IMR-90 (cell line): ENCODE results near the gene MAML3. TPM values are rescaled to one million over a fixed set of nuclear protein-coding genes. Genes with fewer than 3 reads are reported as not detected.

ENCODE experiments used
- ATAC-seq: fragments of 200-7000 bp; cut with Tn5 transposase; 2 replicates; pipeline ENCODE4 v1.9.1; 2020; ENCODE audit warnings: low read depth, mild to moderate bottlenecking, moderate library complexity
- BruUV-seq: library from RNA; stranded (reverse); fragments of 400-500 nt; replicated peaks from 2 replicates; lab custom pipeline; 2021; lab: Mats Ljungman, UMichigan
- CTCF ChIA-PET: fragments of 300-600 bp; formaldehyde crosslinking; extraction: SDS; loops from one replicate; lab custom pipeline; 2021; ENCODE audit warnings: antibody characterized with exemption; lab: Yijun Ruan, JAX
- POLR2A ChIA-PET: fragments of 300-600 bp; sonication (Branson Sonifier 250); formaldehyde crosslinking; loops from one replicate; lab custom pipeline; 2022; ENCODE audit warnings: antibody characterized with exemption; ENCODE audit not compliant: unreplicated experiment; lab: Charles Lee
- DNase-seq: peaks from one replicate; pipeline ENCODE4 v3.0.0; 2013
- H2AFZ ChIP-seq: replicated peaks from 2 replicates; pipeline ENCODE3; 2013; ENCODE audit warnings: low read length, mild to moderate bottlenecking; ENCODE audit not compliant: poor library complexity
- H2AK5ac ChIP-seq: 2 replicates; pipeline ENCODE4 v1.6.1; 2013; ENCODE audit warnings: low read depth, low read length, inconsistent platforms
- H2AK9ac ChIP-seq: replicated peaks from 2 replicates; pipeline ENCODE3; 2013; ENCODE audit warnings: mild to moderate bottlenecking, low read depth, low read length, moderate library complexity; ENCODE audit not compliant: poor library complexity
- H2BK120ac ChIP-seq: 2 replicates; pipeline ENCODE4 v1.6.1; 2013; ENCODE audit warnings: low read depth, low read length, inconsistent platforms
- H2BK15ac ChIP-seq: 3 replicates; pipeline ENCODE4 v1.6.1; 2013; ENCODE audit warnings: low read depth, low read length, inconsistent platforms
- H2BK20ac ChIP-seq: 2 replicates; pipeline ENCODE4 v1.6.1; 2013; ENCODE audit warnings: low read depth, mild to moderate bottlenecking, inconsistent platforms, low read length, moderate library complexity
- H2BK5ac ChIP-seq: 2 replicates; pipeline ENCODE4 v1.6.1; 2013; ENCODE audit warnings: mild to moderate bottlenecking, low read depth, low read length, inconsistent platforms; ENCODE audit not compliant: poor library complexity, severe bottlenecking
- H3K14ac ChIP-seq: replicated peaks from 2 replicates; pipeline ENCODE4 v1.6.1; 2013; ENCODE audit warnings: low read depth, low read length, inconsistent platforms
- H3K18ac ChIP-seq: 2 replicates; pipeline ENCODE4 v1.6.1; 2013; ENCODE audit warnings: low read depth, low read length, control low read depth
- H3K23ac ChIP-seq: 2 replicates; pipeline ENCODE4 v1.6.1; 2013; ENCODE audit warnings: low read depth, low read length, inconsistent platforms
- H3K27ac ChIP-seq: 2 replicates; pipeline ENCODE4 v1.5.1; 2013; ENCODE audit warnings: mild to moderate bottlenecking, control low read depth, low read length; ENCODE audit not compliant: insufficient read depth
- H3K27me3 ChIP-seq: 2 replicates; pipeline ENCODE4 v1.6.1; 2013; ENCODE audit warnings: low read length; ENCODE audit not compliant: control insufficient read depth, insufficient read depth
- H3K36me3 ChIP-seq: 2 replicates; pipeline ENCODE4 v1.6.1; 2013; ENCODE audit warnings: low read length, mixed read lengths; ENCODE audit not compliant: control insufficient read depth, insufficient read depth
- H3K4ac ChIP-seq: 2 replicates; pipeline ENCODE4 v1.6.1; 2013; ENCODE audit warnings: low read depth, low read length, inconsistent platforms
- H3K4me1 ChIP-seq: 2 replicates; pipeline ENCODE4 v1.6.1; 2013; ENCODE audit warnings: low read length, mixed read lengths; ENCODE audit not compliant: control insufficient read depth, insufficient read depth
- H3K4me2 ChIP-seq: 2 replicates; pipeline ENCODE4 v1.6.1; 2013; ENCODE audit warnings: low read depth, mild to moderate bottlenecking, control low read depth, low read length, moderate library complexity
- H3K4me3 ChIP-seq: 2 replicates; pipeline ENCODE4 v1.5.1; 2013; ENCODE audit warnings: low read depth, mild to moderate bottlenecking, control low read depth, low read length, moderate library complexity; ENCODE audit not compliant: insufficient read depth
- H3K56ac ChIP-seq: 2 replicates; pipeline ENCODE4 v1.6.1; 2013; ENCODE audit warnings: low read length, inconsistent platforms; ENCODE audit not compliant: insufficient read depth; ENCODE audit errors: extremely low read depth
- H3K79me1 ChIP-seq, 2 experiments: 2 replicates each; pipeline ENCODE4 v1.6.1; 2013; ENCODE audit warnings: low read length in 2 of 2, inconsistent platforms in 1 of 2, low read depth in 1 of 2
- H3K9ac ChIP-seq: 2 replicates; pipeline ENCODE4 v1.6.1; 2013; ENCODE audit warnings: low read depth, low read length, control low read depth
- H3K9me1 ChIP-seq: 2 replicates; pipeline ENCODE4 v1.6.1; 2013; ENCODE audit warnings: low read length, inconsistent platforms; ENCODE audit not compliant: insufficient read depth
- H3K9me3 ChIP-seq: 2 replicates; pipeline ENCODE4 v1.6.1; 2013; ENCODE audit warnings: low read length; ENCODE audit not compliant: control insufficient read depth, insufficient read depth
- H4K20me1 ChIP-seq: 2 replicates; pipeline ENCODE4 v1.6.1; 2013; ENCODE audit warnings: low read length, inconsistent platforms; ENCODE audit not compliant: insufficient read depth
- H4K5ac ChIP-seq: 2 replicates; pipeline ENCODE4 v1.6.1; 2013; ENCODE audit warnings: mild to moderate bottlenecking, low read depth, low read length, control low read depth
- H4K8ac ChIP-seq, 2 experiments: 2 replicates each; pipeline ENCODE4 v1.6.1; 2013; ENCODE audit warnings: low read depth in 2 of 2, low read length in 2 of 2, control low read depth in 1 of 2, inconsistent platforms in 1 of 2
- H4K91ac ChIP-seq: 2 replicates; pipeline ENCODE4 v1.6.1; 2013; ENCODE audit warnings: low read depth, low read length, inconsistent platforms; ENCODE audit not compliant: insufficient read depth
- BHLHE40 ChIP-seq: fragments of 150-350 bp; IDR thresholded peaks from 2 replicates; pipeline ENCODE4 v1.6.1; 2016; ENCODE audit warnings: mild to moderate bottlenecking, low read depth, low read length
- CHD1 ChIP-seq: IDR thresholded peaks from 2 replicates; pipeline ENCODE4 v1.6.1; 2012; ENCODE audit warnings: low read depth, low read length, improper control_type of control experiment
- MAFK ChIP-seq: IDR thresholded peaks from 2 replicates; pipeline ENCODE4 v1.6.1; 2012; ENCODE audit warnings: low read depth, low read length, improper control_type of control experiment
- MAZ ChIP-seq: IDR thresholded peaks from 2 replicates; pipeline ENCODE4 v1.6.1; 2012; ENCODE audit warnings: low read depth, mild to moderate bottlenecking, low read length, improper control_type of control experiment, moderate library complexity, borderline replicate concordance
- NFE2L2 ChIP-seq: fragments of 150-350 bp; IDR thresholded peaks from 2 replicates; pipeline ENCODE4 v1.6.1; 2016; ENCODE audit warnings: low read depth, mild to moderate bottlenecking, low read length
- POLR2A ChIP-seq: IDR thresholded peaks from 2 replicates; pipeline ENCODE4 v1.6.1; 2012; ENCODE audit warnings: mild to moderate bottlenecking, low read depth, low read length
- RAD21 ChIP-seq: IDR thresholded peaks from 2 replicates; pipeline ENCODE4 v1.6.1; 2012; ENCODE audit warnings: low read length, improper control_type of control experiment
- RCOR1 ChIP-seq: IDR thresholded peaks from 2 replicates; pipeline ENCODE4 v1.6.1; 2012; ENCODE audit warnings: mild to moderate bottlenecking, low read length, improper control_type of control experiment; ENCODE audit not compliant: insufficient replicate concordance
- SMC3 ChIP-seq: fragments of 150-350 bp; IDR thresholded peaks from 2 replicates; pipeline ENCODE4 v1.6.1; 2016; ENCODE audit warnings: low read depth, mild to moderate bottlenecking, antibody characterized with exemption, low read length, moderate library complexity
- WGBS, 2 experiments: methylation state at CpG; one replicate each; pipeline versions ENCODE4 v1.1.5 to v1.1.7; 2013; ENCODE audit warnings: missing lambda C conversion rate in 2 of 2; ENCODE audit not compliant: insufficient read length in 1 of 2; ENCODE audit errors: extremely low coverage in 2 of 2; 5-methylcytosine and 5-hydroxymethylcytosine counted together
- dilution Hi-C: fragments of 300-500 bp; cut with HindIII; formaldehyde crosslinking; loops from one replicate; pipeline ENCODE4 v1.14.3; 2018; ENCODE audit warnings: low sequenced_read_pairs; ENCODE audit not compliant: unreplicated experiment
- in situ Hi-C: fragments of 300-500 bp; cut with MboI; formaldehyde crosslinking; loops from 3 replicates; pipeline ENCODE4 v1.14.3; 2019; ENCODE audit warnings: low sequenced_read_pairs, inconsistent platforms, mixed read lengths
- intact Hi-C: fragments of 100-400 bp; cut with micrococcal nuclease; formaldehyde crosslinking; loops from 2 replicates; pipeline ENCODE4 v1.10.0; 2022
- polyA plus RNA-seq, 3 experiments: library from polyadenylated mRNA; depleted of rRNA; stranded (reverse); fragments of >200 nt; gene quantifications; 2 replicates each; pipeline ENCODE4 v1.2.3, GENCODE V29; 2012; ENCODE audit warnings: low replicate concordance in 1 of 3
- total RNA-seq: library from RNA; depleted of rRNA; stranded (reverse); fragments of >200 nt; gene quantifications from 2 replicates; pipeline ENCODE4 v1.2.3, GENCODE V29; 2012
- TF ChIP-seq, protein P1 (sequence below): fragments of 150-350 bp; IDR thresholded peaks from 2 replicates; pipeline ENCODE4 v1.6.1; 2017; ENCODE audit warnings: mild to moderate bottlenecking, antibody characterized with exemption, low read length, low read depth
- TF ChIP-seq, protein P2 (sequence below): fragments of 150-350 bp; IDR thresholded peaks from 2 replicates; pipeline ENCODE4 v1.6.1; 2016; ENCODE audit warnings: low read depth, mild to moderate bottlenecking, low read length, moderate library complexity, borderline replicate concordance

MAML3 gene
- total and polyA plus RNA-seq, 2 of the 4 experiments (the other 2 are of a cell fraction): 0.90 to 1.7 TPM

DNA sequence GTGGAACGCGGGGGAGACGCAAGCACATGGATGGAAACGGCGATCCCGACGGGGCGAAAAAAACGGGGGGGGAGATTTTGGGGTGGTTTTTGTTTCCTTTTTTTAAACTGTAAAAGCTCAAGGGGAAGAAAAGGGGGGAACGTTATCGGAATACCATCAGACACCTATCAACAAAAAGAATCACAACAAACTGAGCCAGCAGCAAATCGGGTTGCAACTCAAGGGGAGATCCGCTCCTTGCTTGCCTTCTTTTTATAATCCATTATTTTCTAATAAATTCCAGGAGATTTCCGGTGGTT, 616 bp downstream of the MAML3 start:
- Histone ChIP-seq H4K20me1 (no peaks in the 10 kb centered on the region), H3K18ac (peak overlapping the region; percentile 56), H3K27me3 (no peaks in the 10 kb centered on the region), H2AFZ (peak overlapping the region; percentile 96), H3K9me3 (no peaks in the 10 kb centered on the region), H2AK9ac (no peak overlapping the region), H3K27ac (peak overlapping the region; percentile 95), H3K23ac (peak overlapping the region; percentile 69), H3K36me3 (no peaks in the 10 kb centered on the region), H2BK120ac (peak overlapping the region; percentile 79), H3K4me1 (peaks cover 2% of the 10 kb centered on the region; the same call in 1 of the 2 replicates), H2BK15ac (peak overlapping the region; percentile 48; the same call in 2 of the 3 replicates), H2BK20ac (peak overlapping the region; percentile 10; the same call in 1 of the 2 replicates), H3K79me1 (peaks cover 0 to 12% of the 10 kb centered on the region in 2 experiments; a peak in 2 of 4 replicates), H3K14ac (peak overlapping the region; percentile 39), H3K9me1 (no peaks in the 10 kb centered on the region), H2AK5ac (0 out of 2 replicates have a peak overlapping the region, but pooled peaks have one; percentile 41), H3K4ac (peak overlapping the region; percentile 80), H3K9ac (peak overlapping the region; percentile 87), H4K91ac (peak overlapping the region; percentile 77; the same call in 1 of the 2 replicates), H3K4me2 (peak overlapping the region; percentile 84), H3K4me3 (peak overlapping the region; percentile 90), H2BK5ac (peak overlapping the region; percentile 90), H4K5ac (peak overlapping the region; percentile 15; the same call in 1 of the 2 replicates), H4K8ac (peak overlapping the region; percentile 30 to 67; a peak in 3 of 4 replicates), H3K56ac (peak overlapping the region; percentile 67)
- no peak for ATAC-seq
- ChIA-PET CTCF (interaction anchor here (1.0 kb wide), 1 partner anchor 174 kb away, joined by 3 read pairs; no protein-coding TSS in a partner anchor), POLR2A (interaction anchor here (0.6 kb wide), 1 partner anchor 100 kb away, joined by 3 read pairs; no protein-coding TSS in a partner anchor)
- DNase-seq: no peak
- dilution Hi-C loops: no loop called here
- WGBS, 2 experiments: no CpG with 5 or more reads among the region's 14 CpGs
- intact Hi-C loops: loop anchor here (1.0 to 5.0 kb wide), 5 partner anchors 101 to 699 kb away; no protein-coding TSS in a partner anchor
- BruUV-seq: no TSS peak
- in situ Hi-C loops: loop anchor here (5.0 to 10.0 kb wide), 4 partner anchors 99 to 419 kb away; no protein-coding TSS in a partner anchor
- no peak for TF ChIP-seq NFE2L2
- no peak for TF ChIP-seq MAZ
- TF ChIP-seq RAD21: no peak
- TF ChIP-seq MAFK: no peak
- TF ChIP-seq, protein P1, sequence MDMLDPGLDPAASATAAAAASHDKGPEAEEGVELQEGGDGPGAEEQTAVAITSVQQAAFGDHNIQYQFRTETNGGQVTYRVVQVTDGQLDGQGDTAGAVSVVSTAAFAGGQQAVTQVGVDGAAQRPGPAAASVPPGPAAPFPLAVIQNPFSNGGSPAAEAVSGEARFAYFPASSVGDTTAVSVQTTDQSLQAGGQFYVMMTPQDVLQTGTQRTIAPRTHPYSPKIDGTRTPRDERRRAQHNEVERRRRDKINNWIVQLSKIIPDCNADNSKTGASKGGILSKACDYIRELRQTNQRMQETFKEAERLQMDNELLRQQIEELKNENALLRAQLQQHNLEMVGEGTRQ: no peak
- TF ChIP-seq POLR2A: no peak
- TF ChIP-seq CHD1: no peak
- no peak for TF ChIP-seq SMC3
- no peak for TF ChIP-seq BHLHE40
- TF ChIP-seq RCOR1: no peak
- TF ChIP-seq, protein P2, sequence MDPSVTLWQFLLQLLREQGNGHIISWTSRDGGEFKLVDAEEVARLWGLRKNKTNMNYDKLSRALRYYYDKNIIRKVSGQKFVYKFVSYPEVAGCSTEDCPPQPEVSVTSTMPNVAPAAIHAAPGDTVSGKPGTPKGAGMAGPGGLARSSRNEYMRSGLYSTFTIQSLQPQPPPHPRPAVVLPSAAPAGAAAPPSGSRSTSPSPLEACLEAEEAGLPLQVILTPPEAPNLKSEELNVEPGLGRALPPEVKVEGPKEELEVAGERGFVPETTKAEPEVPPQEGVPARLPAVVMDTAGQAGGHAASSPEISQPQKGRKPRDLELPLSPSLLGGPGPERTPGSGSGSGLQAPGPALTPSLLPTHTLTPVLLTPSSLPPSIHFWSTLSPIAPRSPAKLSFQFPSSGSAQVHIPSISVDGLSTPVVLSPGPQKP: no peak
